ENCODE data around the gene SGPL1. TPM values are rescaled to one million over a fixed set of nuclear protein-coding genes. Genes with fewer than 3 reads are reported as not detected.

Gene SGPL1
- total RNA-seq, 1 experiment from 2014 or later, result 52.6 TPM

- Histone ChIP-seq H3K18ac (ENCODE audit: insufficient read length, low read depth, low read length) (no peak overlapping the region), H4K91ac (ENCODE audit: insufficient read length, low read depth, low read length) (no peak overlapping the region), H4K20me1 (ENCODE audit: control insufficient read depth, insufficient read depth, insufficient read length) (no peaks in the 10 kb centered on the region), H3K79me1 (ENCODE audit: insufficient read depth, low read depth, low read length, poor library complexity, severe bottlenecking) (no peaks in the 10 kb centered on the region), H3K56ac (ENCODE audit: insufficient read length, low read depth, low read length) (no peak overlapping the region), H3K4me1 (ENCODE audit: insufficient read depth, low read length) (no peaks in the 10 kb centered on the region), H3K79me2 (ENCODE audit: insufficient read depth, low read length) (peaks cover 6% of the 10 kb centered on the region; the same call in 1 of the 2 replicates), H3K4ac (ENCODE audit: low read depth, low read length) (no peak overlapping the region), H2BK15ac (ENCODE audit: low read depth, low read length) (no peak overlapping the region), H3K9ac (ENCODE audit: extremely low read depth, insufficient read length, low read length) (no peak overlapping the region), H3K14ac (ENCODE audit: insufficient read depth, low read length) (no peak overlapping the region), H2BK12ac (ENCODE audit: insufficient read length, low read depth, low read length) (no peak overlapping the region), H2AFZ (ENCODE audit: low read length) (no peak overlapping the region), H2BK5ac (ENCODE audit: insufficient read length, low read length) (no peak overlapping the region), H3K23me2 (ENCODE audit: insufficient read length, low read depth, low read length, poor library complexity, severe bottlenecking) (no peaks in the 10 kb centered on the region), H3K27ac (ENCODE audit: insufficient read length, low read depth, low read length) (no peak overlapping the region), H4K5ac (ENCODE audit: insufficient read length, low read depth, low read length) (no peak overlapping the region), H2BK20ac (ENCODE audit: low read depth, low read length, poor library complexity, severe bottlenecking) (no peak overlapping the region), H2BK120ac (ENCODE audit: low read depth, low read length, poor library complexity, severe bottlenecking) (no peak overlapping the region), H3K23ac (ENCODE audit: insufficient read length, low read depth, low read length) (no peak overlapping the region), H2AK5ac (ENCODE audit: insufficient read length, low read length) (no peak overlapping the region), H3K4me2 (ENCODE audit: insufficient read depth, insufficient read length, low read length) (no peak overlapping the region), H3K27me3 (ENCODE audit: insufficient read depth, low read length) (no peaks in the 10 kb centered on the region), H3K9me3 (ENCODE audit: control insufficient read depth, low read depth, low read length) (no peaks in the 10 kb centered on the region), H3T11ph (ENCODE audit: low read length) (no peak overlapping the region), H4K8ac (replicated peaks; ENCODE audit: insufficient read length, low read depth, low read length) (no peak overlapping the region)
- WGBS (ENCODE audit: extremely low coverage, insufficient read length, low lambda C conversion rate), result no CpG with 5 or more reads among the region's 3 CpGs
- Mint-ChIP-seq H3K27ac (no peak overlapping the region), H3K36me3 (ENCODE audit: insufficient read depth in 1 of 3, low read depth in 3 of 3) (peaks cover 13 to 27% (median 22%) of the 10 kb centered on the region in 3 experiments; a peak in 6 of 7 replicates), H3K27me3 (ENCODE audit: low read depth) (no peaks in the 10 kb centered on the region), H3K9me3 (peaks cover 0 to 3% of the 10 kb centered on the region in 2 experiments; a peak in 3 of 5 replicates), H3K4me3 (no peak overlapping the region), H3K4me1 (no peaks in the 10 kb centered on the region)
- TF ChIP-seq CTCF (conservative IDR thresholded peaks at IDR 0.05), result no peak
- DNase-seq, result no peak
Observed at GRCh38 chr10:70837660-70838059, 21.9 kb downstream of the SGPL1 start.
